ENCODE measurements around the gene SLC25A38.

DNA sequence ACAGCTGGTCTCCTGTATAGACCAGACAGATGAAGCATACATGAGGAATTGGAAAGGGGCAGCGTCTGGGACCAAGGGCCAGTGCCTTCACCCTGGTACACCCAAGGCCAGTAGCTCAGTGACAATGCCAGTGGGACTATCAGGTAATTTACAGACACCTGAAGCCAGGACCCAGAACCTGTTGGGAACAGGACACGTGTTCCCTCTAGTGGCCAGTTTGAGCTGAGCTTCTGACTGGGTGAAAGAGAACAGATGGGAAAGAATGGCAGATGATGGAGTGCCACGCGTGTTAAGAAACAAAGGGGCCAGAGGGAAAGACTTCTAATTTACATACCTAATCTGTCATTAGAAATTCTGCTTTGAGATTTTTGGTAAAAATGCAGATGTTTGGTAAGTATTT is 5.1 kb upstream of the SLC25A38 start:
- no peak for TF ChIP-seq POLR2AphosphoS5 (IDR thresholded peaks at IDR 0.05; ENCODE audit: low read depth, low read length)
- TF ChIP-seq POLR2A (IDR thresholded peaks at IDR 0.05; ENCODE audit: low read depth, low read length) = no peak
- no peak for TF ChIP-seq TAF1 (IDR thresholded peaks at IDR 0.05; ENCODE audit: borderline replicate concordance, low read depth, low read length)
